ENCODE results near the gene RIMKLB. TPM values are rescaled to one million over a fixed set of nuclear protein-coding genes. Genes with fewer than 3 reads are reported as not detected.
"Not testable (repeated sequence)": the region's sequence is repeated elsewhere in the genome, so short reads cannot be mapped to it uniquely, and the experiment has no call there.

Gene RIMKLB
- total RNA-seq, 1 experiment from 2014 or later: 0.39 TPM

- H2AFZ ChIP-seq (ENCODE audit: low read depth, low read length, poor library complexity, severe bottlenecking); H3K9ac ChIP-seq (ENCODE audit: low read length); H3K9me2 ChIP-seq (ENCODE audit: insufficient read depth); H3K4me3 ChIP-seq (replicated peaks in 1 of 2; ENCODE audit: low read depth in 1 of 2, low read length in 2 of 2); H3K4me2 ChIP-seq (ENCODE audit: low read length); H4K20me1 ChIP-seq (ENCODE audit: insufficient read depth); H3K27ac ChIP-seq (ENCODE audit: low read depth, low read length); POLR2A ChIA-PET; intact Hi-C loops (cut with micrococcal nuclease); H3K9me3 ChIP-seq (ENCODE audit: control insufficient read depth in 1 of 2, insufficient read depth in 1 of 2, low read depth in 1 of 2, low read length in 2 of 2); H3K4me1 ChIP-seq (ENCODE audit: control insufficient read depth in 1 of 2, insufficient read depth in 2 of 2, low read length in 2 of 2); ATAC-seq; CTCF ChIA-PET; H3K27me3 ChIP-seq (ENCODE audit: insufficient read depth, low read length); BruUV-seq (replicated peaks); DNase-seq (ENCODE audit: low read depth, low spot score); H3K36me3 ChIP-seq (ENCODE audit: control insufficient read depth in 1 of 2, insufficient read depth in 2 of 2, low read length in 2 of 2); H3K79me2 ChIP-seq (ENCODE audit: insufficient read depth, low read length); RAD21 ChIA-PET (ENCODE audit: low non-redundant PET in 1 of 2, low total read pairs in 2 of 2, uncharacterized antibody in 2 of 2, unreplicated experiment in 2 of 2): not testable (repeated sequence)
Observed at GRCh38 chr12:8801213-8801612, 103.4 kb downstream of the RIMKLB start.

- H4K20me1 ChIP-seq (ENCODE audit: insufficient read depth); H3K4me2 ChIP-seq (ENCODE audit: low read length); H3K9me3 ChIP-seq (ENCODE audit: control insufficient read depth in 1 of 2, insufficient read depth in 1 of 2, low read depth in 1 of 2, low read length in 2 of 2); H3K4me1 ChIP-seq (ENCODE audit: control insufficient read depth in 1 of 2, insufficient read depth in 2 of 2, low read length in 2 of 2); H3K79me2 ChIP-seq (ENCODE audit: insufficient read depth, low read length); intact Hi-C loops (cut with micrococcal nuclease); DNase-seq (ENCODE audit: low read depth, low spot score); H3K9me2 ChIP-seq (ENCODE audit: insufficient read depth); ATAC-seq; H3K27me3 ChIP-seq (ENCODE audit: insufficient read depth, low read length); POLR2A ChIA-PET; CTCF ChIA-PET; H3K36me3 ChIP-seq (ENCODE audit: control insufficient read depth in 1 of 2, insufficient read depth in 2 of 2, low read length in 2 of 2); H3K4me3 ChIP-seq (replicated peaks in 1 of 2; ENCODE audit: low read depth in 1 of 2, low read length in 2 of 2); H2AFZ ChIP-seq (ENCODE audit: low read depth, low read length, poor library complexity, severe bottlenecking); H3K9ac ChIP-seq (ENCODE audit: low read length); H3K27ac ChIP-seq (ENCODE audit: low read depth, low read length); BruUV-seq (replicated peaks); RAD21 ChIA-PET (ENCODE audit: low non-redundant PET in 1 of 2, low total read pairs in 2 of 2, uncharacterized antibody in 2 of 2, unreplicated experiment in 2 of 2): not testable (repeated sequence)
Observed at GRCh38 chr12:8804833-8805232, 107.0 kb downstream of the RIMKLB start.

- H4K20me1 ChIP-seq (ENCODE audit: insufficient read depth); H2AFZ ChIP-seq (ENCODE audit: low read depth, low read length, poor library complexity, severe bottlenecking); H3K27me3 ChIP-seq (ENCODE audit: insufficient read depth, low read length); H3K4me3 ChIP-seq (replicated peaks in 1 of 2; ENCODE audit: low read depth in 1 of 2, low read length in 2 of 2); intact Hi-C loops (cut with micrococcal nuclease); POLR2A ChIA-PET; H3K4me1 ChIP-seq (ENCODE audit: control insufficient read depth in 1 of 2, insufficient read depth in 2 of 2, low read length in 2 of 2); H3K9me2 ChIP-seq (ENCODE audit: insufficient read depth); H3K79me2 ChIP-seq (ENCODE audit: insufficient read depth, low read length); CTCF ChIA-PET; RAD21 ChIA-PET (ENCODE audit: low non-redundant PET in 1 of 2, low total read pairs in 2 of 2, uncharacterized antibody in 2 of 2, unreplicated experiment in 2 of 2); ATAC-seq; H3K36me3 ChIP-seq (ENCODE audit: control insufficient read depth in 1 of 2, insufficient read depth in 2 of 2, low read length in 2 of 2); H3K4me2 ChIP-seq (ENCODE audit: low read length); H3K9ac ChIP-seq (ENCODE audit: low read length); BruUV-seq (replicated peaks); H3K9me3 ChIP-seq (ENCODE audit: control insufficient read depth in 1 of 2, insufficient read depth in 1 of 2, low read depth in 1 of 2, low read length in 2 of 2); DNase-seq (ENCODE audit: low read depth, low spot score); H3K27ac ChIP-seq (ENCODE audit: low read depth, low read length): not testable (repeated sequence)
Observed at GRCh38 chr12:8805487-8805886, 107.7 kb downstream of the RIMKLB start.

- H3K9me2 ChIP-seq (ENCODE audit: insufficient read depth); H3K27me3 ChIP-seq (ENCODE audit: insufficient read depth, low read length); BruUV-seq (replicated peaks); H4K20me1 ChIP-seq (ENCODE audit: insufficient read depth); H3K36me3 ChIP-seq (ENCODE audit: control insufficient read depth in 1 of 2, insufficient read depth in 2 of 2, low read length in 2 of 2); H3K79me2 ChIP-seq (ENCODE audit: insufficient read depth, low read length); RAD21 ChIA-PET (ENCODE audit: low non-redundant PET in 1 of 2, low total read pairs in 2 of 2, uncharacterized antibody in 2 of 2, unreplicated experiment in 2 of 2); ATAC-seq; H3K9ac ChIP-seq (ENCODE audit: low read length); H3K4me3 ChIP-seq (replicated peaks in 1 of 2; ENCODE audit: low read depth in 1 of 2, low read length in 2 of 2); intact Hi-C loops (cut with micrococcal nuclease); CTCF ChIA-PET; H3K4me2 ChIP-seq (ENCODE audit: low read length); H3K27ac ChIP-seq (ENCODE audit: low read depth, low read length); H3K9me3 ChIP-seq (ENCODE audit: control insufficient read depth in 1 of 2, insufficient read depth in 1 of 2, low read depth in 1 of 2, low read length in 2 of 2); POLR2A ChIA-PET; H3K4me1 ChIP-seq (ENCODE audit: control insufficient read depth in 1 of 2, insufficient read depth in 2 of 2, low read length in 2 of 2); H2AFZ ChIP-seq (ENCODE audit: low read depth, low read length, poor library complexity, severe bottlenecking); DNase-seq (ENCODE audit: low read depth, low spot score): not testable (repeated sequence)
Observed at GRCh38 chr12:8807084-8807483, 109.3 kb downstream of the RIMKLB start.

- CTCF ChIA-PET; H3K27ac ChIP-seq (ENCODE audit: low read depth, low read length); BruUV-seq (replicated peaks); H3K4me3 ChIP-seq (replicated peaks in 1 of 2; ENCODE audit: low read depth in 1 of 2, low read length in 2 of 2); H3K9me3 ChIP-seq (ENCODE audit: control insufficient read depth in 1 of 2, insufficient read depth in 1 of 2, low read depth in 1 of 2, low read length in 2 of 2); H2AFZ ChIP-seq (ENCODE audit: low read depth, low read length, poor library complexity, severe bottlenecking); intact Hi-C loops (cut with micrococcal nuclease); H3K9ac ChIP-seq (ENCODE audit: low read length); H3K27me3 ChIP-seq (ENCODE audit: insufficient read depth, low read length); RAD21 ChIA-PET (ENCODE audit: low non-redundant PET in 1 of 2, low total read pairs in 2 of 2, uncharacterized antibody in 2 of 2, unreplicated experiment in 2 of 2); H4K20me1 ChIP-seq (ENCODE audit: insufficient read depth); ATAC-seq; H3K9me2 ChIP-seq (ENCODE audit: insufficient read depth); H3K4me2 ChIP-seq (ENCODE audit: low read length); DNase-seq (ENCODE audit: low read depth, low spot score); POLR2A ChIA-PET; H3K4me1 ChIP-seq (ENCODE audit: control insufficient read depth in 1 of 2, insufficient read depth in 2 of 2, low read length in 2 of 2); H3K36me3 ChIP-seq (ENCODE audit: control insufficient read depth in 1 of 2, insufficient read depth in 2 of 2, low read length in 2 of 2); H3K79me2 ChIP-seq (ENCODE audit: insufficient read depth, low read length): not testable (repeated sequence)
Observed at GRCh38 chr12:8810112-8810511, 112.3 kb downstream of the RIMKLB start.

Data from HCT116 (cell line).